Measurements from ENCODE around the gene BPNT1. TPM values are rescaled to one million over a fixed set of nuclear protein-coding genes. Genes with fewer than 3 reads are reported as not detected.
A peak's percentile ranks its signal among the peaks of the same experiment; 100 is the strongest.

Gene BPNT1
- total and polyA plus RNA-seq, 12 donors = 5.4 to 21.0 (median 17.8) TPM

DNA sequence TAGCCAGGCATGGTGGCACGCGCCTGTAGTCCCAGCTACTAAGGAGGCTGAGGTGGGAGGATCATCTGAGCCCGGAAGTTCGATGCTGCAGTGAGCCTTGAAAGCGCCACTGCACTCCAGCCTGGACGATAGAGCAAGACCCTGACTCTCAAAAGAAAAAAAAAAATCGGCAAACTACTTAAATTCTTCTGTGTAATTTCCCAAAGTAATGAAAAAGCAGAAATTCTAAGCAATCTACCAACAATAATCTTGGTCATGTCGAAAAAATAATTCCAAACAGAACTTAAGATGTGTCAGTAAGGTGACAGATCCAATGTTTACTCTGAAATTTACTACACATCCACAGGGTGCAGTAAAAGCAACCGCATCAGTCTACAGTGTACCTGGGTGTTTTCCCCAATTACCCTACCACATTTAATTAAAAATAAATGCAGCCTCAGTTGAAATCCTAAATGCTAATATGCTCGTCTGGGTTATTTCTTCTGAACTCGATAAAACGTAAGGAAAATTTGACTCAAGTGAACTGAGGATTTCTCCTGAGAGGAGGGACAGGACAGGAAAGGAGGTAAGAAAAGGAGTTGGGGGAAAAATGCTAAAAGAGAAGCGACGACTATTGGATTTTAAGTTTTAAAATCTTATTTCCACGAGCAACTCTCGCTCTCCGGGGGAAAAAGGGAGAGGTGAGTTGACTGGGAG, 44.1 kb downstream of the BPNT1 start:
- DNase-seq (no peak), ATAC-seq (no peak)
- H3K4me1 ChIP-seq = peaks cover 0 to 33% (median 16%) of the 10 kb centered on the region in 9 donors
- intact Hi-C loops (cut with DNase I) = loop anchor here in 2 of 10 donors (5.0 kb wide), 1 partner anchor 42 kb away; the partner anchor contains the start of gene BPNT1 (in 2 of the 2)
- WGBS, 2 donors = 30 to 33% methylated on average over 17 of the region's 17 CpGs
- TF ChIP-seq, protein P1, sequence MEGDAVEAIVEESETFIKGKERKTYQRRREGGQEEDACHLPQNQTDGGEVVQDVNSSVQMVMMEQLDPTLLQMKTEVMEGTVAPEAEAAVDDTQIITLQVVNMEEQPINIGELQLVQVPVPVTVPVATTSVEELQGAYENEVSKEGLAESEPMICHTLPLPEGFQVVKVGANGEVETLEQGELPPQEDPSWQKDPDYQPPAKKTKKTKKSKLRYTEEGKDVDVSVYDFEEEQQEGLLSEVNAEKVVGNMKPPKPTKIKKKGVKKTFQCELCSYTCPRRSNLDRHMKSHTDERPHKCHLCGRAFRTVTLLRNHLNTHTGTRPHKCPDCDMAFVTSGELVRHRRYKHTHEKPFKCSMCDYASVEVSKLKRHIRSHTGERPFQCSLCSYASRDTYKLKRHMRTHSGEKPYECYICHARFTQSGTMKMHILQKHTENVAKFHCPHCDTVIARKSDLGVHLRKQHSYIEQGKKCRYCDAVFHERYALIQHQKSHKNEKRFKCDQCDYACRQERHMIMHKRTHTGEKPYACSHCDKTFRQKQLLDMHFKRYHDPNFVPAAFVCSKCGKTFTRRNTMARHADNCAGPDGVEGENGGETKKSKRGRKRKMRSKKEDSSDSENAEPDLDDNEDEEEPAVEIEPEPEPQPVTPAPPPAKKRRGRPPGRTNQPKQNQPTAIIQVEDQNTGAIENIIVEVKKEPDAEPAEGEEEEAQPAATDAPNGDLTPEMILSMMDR (IDR thresholded peaks at IDR 0.05) = no peak
- peak overlapping the region; percentile 63 to 98 (median 78) for H3K4me3 ChIP-seq
- H3K36me3 ChIP-seq = peaks cover 0 to 22% (median 0%) of the 10 kb centered on the region in 9 donors
- peak overlapping the region in 9 of 10 donors; percentile 69 to 89 (median 83) for H3K27ac ChIP-seq
- no peaks in the 10 kb centered on the region for H3K27me3 ChIP-seq
- H3K9me3 ChIP-seq = no peaks in the 10 kb centered on the region

DNA sequence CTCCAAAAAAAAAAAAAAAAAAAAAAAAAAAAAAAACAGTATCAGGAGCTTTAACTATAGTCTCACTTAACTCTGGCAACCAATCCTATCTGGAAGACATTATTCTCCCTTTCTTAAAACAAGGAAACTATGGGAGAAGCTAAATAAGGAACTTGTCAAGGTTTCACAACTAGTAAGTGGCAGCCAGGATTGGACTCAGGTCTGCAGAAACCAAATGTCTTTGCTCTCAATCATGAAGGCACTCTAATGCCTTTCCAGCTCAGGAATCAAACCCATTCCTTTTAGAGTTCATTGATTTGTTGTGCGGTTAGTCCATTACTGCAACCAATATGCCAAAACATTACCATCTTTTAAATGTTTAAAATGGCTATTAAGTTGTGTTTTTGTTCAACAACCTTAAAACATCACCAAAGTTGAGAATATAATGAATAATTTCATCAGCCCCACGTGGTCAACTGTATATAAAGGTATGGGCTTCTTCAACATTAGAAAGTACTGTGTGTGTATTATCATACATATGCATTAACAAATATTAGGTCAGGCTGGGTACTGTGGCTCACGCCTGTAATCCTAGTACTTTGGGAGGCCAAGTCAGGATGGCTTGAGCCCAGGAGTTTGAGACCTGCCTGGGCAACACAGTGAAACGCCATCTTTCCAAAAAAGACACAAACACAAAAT, 44.8 kb downstream of the BPNT1 start:
- no peaks in the 10 kb centered on the region for H3K9me3 ChIP-seq
- no peaks in the 10 kb centered on the region for H3K27me3 ChIP-seq
- intact Hi-C loops (cut with DNase I) = loop anchor here in 2 of 10 donors (5.0 kb wide), 1 partner anchor 42 kb away; the partner anchor contains the start of gene BPNT1 (in 2 of the 2)
- peaks cover 0 to 33% (median 16%) of the 10 kb centered on the region in 9 donors for H3K4me1 ChIP-seq
- TF ChIP-seq, protein P1 (IDR thresholded peaks at IDR 0.05) = no peak
- ATAC-seq (no peak), DNase-seq (no peak)
- H3K36me3 ChIP-seq = peaks cover 0 to 28% (median 4%) of the 10 kb centered on the region in 9 donors
- H3K4me3 ChIP-seq = peak overlapping the region in 6 of 10 donors; percentile 76 to 98 (median 78)
- WGBS, 2 donors = 82 to 83% methylated on average over 4 of the region's 4 CpGs
- peak overlapping the region in 4 of 10 donors; percentile 81 to 89 (median 86) for H3K27ac ChIP-seq

DNA sequence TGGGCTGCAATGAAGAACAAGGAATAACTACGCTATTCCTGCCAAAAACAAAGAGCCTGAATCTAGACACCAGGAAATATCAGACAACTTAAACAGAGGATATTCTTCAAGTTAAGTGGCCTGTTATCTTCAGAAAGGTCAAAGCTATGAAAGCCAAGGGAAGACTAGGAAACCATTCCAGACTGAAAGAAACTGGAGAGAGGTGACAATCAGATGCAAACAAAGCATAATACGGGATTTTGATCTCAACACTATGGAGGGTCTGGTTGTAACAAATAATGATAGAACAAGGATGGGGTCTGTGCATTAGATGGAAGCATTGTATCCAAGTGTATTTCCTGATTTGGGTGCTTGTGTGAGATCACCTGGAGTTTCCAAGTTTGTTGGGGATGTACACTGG, 45.9 kb downstream of the BPNT1 start:
- peaks cover 0 to 33% (median 16%) of the 10 kb centered on the region in 9 donors for H3K4me1 ChIP-seq
- no peak for ATAC-seq
- H3K9me3 ChIP-seq = no peaks in the 10 kb centered on the region
- H3K27ac ChIP-seq = no peak overlapping the region
- TF ChIP-seq, protein P1 (IDR thresholded peaks at IDR 0.05) = no peak
- 64 to 67% methylated on average over 2 of the region's 2 CpGs for WGBS, 2 donors
- intact Hi-C loops (cut with DNase I) = no loop called here
- peaks cover 0 to 40% (median 13%) of the 10 kb centered on the region in 9 donors for H3K36me3 ChIP-seq
- H3K4me3 ChIP-seq = no peak overlapping the region
- DNase-seq = no peak
- H3K27me3 ChIP-seq = no peaks in the 10 kb centered on the region

DNA sequence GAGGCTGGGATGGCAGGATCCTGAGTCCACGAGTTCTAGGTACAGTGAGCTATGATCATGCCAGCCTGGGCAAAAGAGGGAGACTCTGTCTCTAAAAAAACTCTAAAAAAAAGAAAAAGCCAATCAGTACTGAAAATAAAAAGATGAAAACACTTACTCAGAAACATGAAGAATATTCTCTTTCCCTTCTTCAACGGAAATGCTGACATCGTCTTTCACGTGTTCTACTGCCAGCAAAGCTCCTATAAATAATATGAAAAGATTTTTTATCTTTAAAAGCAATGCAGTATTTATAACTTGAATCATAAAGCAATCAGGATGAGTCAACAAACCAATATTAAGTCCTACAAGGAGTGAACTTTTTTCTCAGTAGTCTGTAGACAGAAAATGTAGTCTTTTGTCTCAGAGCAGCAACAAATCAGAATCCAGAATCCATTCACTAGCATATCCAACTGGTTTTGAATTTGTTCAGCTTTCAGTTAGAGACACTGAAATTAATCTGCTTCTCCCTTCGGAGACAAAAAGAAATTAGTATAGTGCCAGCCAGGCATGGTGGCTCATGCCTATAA, 49.5 kb downstream of the BPNT1 start:
- WGBS, 2 donors = 89 to 91% methylated on average over 5 of the region's 5 CpGs
- TF ChIP-seq, protein P1 (IDR thresholded peaks at IDR 0.05) = no peak
- ATAC-seq = no peak

More for the DNA sequence above, 49.5 kb downstream of the BPNT1 start:
- intact Hi-C loops (cut with DNase I) = no loop called here
- no peak overlapping the region for H3K4me3 ChIP-seq
- H3K36me3 ChIP-seq = peaks cover 0 to 57% (median 13%) of the 10 kb centered on the region in 9 donors
- H3K9me3 ChIP-seq = no peaks in the 10 kb centered on the region
- H3K27me3 ChIP-seq = no peaks in the 10 kb centered on the region
- no peak for DNase-seq
- peaks cover 0 to 20% (median 8%) of the 10 kb centered on the region in 9 donors for H3K4me1 ChIP-seq
- no peak overlapping the region for H3K27ac ChIP-seq
